Non-pigmented ciliary epithelial cell (primary cell): ENCODE results near the gene NCKAP5.

Experiments used
- DNase-seq: peaks from one replicate; pipeline ENCODE4 v3.0.0-alpha.2; 2010; ENCODE audit warnings: low read depth

NCKAP5 gene

GRCh38 chr2:133458280-133458679 lies 110.0 kb downstream of the NCKAP5 start:
- DNase-seq = no peak

- DNase-seq = no peak
These were observed 110.4 kb downstream of the NCKAP5 start for GRCh38 chr2:133457861-133458260.

- no peak for DNase-seq
These were observed 111.3 kb downstream of the NCKAP5 start for GRCh38 chr2:133456971-133457370.

- no peak for DNase-seq
These were observed 112.1 kb downstream of the NCKAP5 start for GRCh38 chr2:133456156-133456555.

- DNase-seq = no peak
These were observed 115.2 kb downstream of the NCKAP5 start for GRCh38 chr2:133453032-133453431.

- no peak for DNase-seq
These were observed 115.7 kb downstream of the NCKAP5 start for GRCh38 chr2:133452583-133452982.

- no peak for DNase-seq
These were observed 116.1 kb downstream of the NCKAP5 start for GRCh38 chr2:133452146-133452545.

- no peak for DNase-seq
These were observed 120.1 kb downstream of the NCKAP5 start for GRCh38 chr2:133448195-133448594.

GRCh38 chr2:133447303-133447702 lies 121.0 kb downstream of the NCKAP5 start:
- no peak for DNase-seq

GRCh38 chr2:133444465-133444864 lies 123.8 kb downstream of the NCKAP5 start:
- no peak for DNase-seq

GRCh38 chr2:133442393-133442792 lies 125.9 kb downstream of the NCKAP5 start:
- DNase-seq = no peak

GRCh38 chr2:133439565-133439920 lies 128.7 kb downstream of the NCKAP5 start:
- no peak for DNase-seq

- DNase-seq = no peak
These were observed 129.3 kb downstream of the NCKAP5 start for GRCh38 chr2:133438848-133439564.

- DNase-seq = no peak
These were observed 130.2 kb downstream of the NCKAP5 start for GRCh38 chr2:133438026-133438425.

GRCh38 chr2:133437492-133437891 lies 130.8 kb downstream of the NCKAP5 start:
- DNase-seq = no peak

- DNase-seq = peak; percentile 64
These were observed 133.1 kb downstream of the NCKAP5 start for GRCh38 chr2:133434959-133435668.

- DNase-seq = no peak
These were observed 134.5 kb downstream of the NCKAP5 start for GRCh38 chr2:133433455-133434451.

- DNase-seq = no peak
These were observed 135.5 kb downstream of the NCKAP5 start for GRCh38 chr2:133432778-133433177.

GRCh38 chr2:133431289-133431688 lies 137.0 kb downstream of the NCKAP5 start:
- no peak for DNase-seq

GRCh38 chr2:133426791-133427190 lies 141.5 kb downstream of the NCKAP5 start:
- no peak for DNase-seq

GRCh38 chr2:133425612-133426011 lies 142.7 kb downstream of the NCKAP5 start:
- DNase-seq = no peak

- no peak for DNase-seq
These were observed 143.4 kb downstream of the NCKAP5 start for GRCh38 chr2:133424876-133425275.
